SK-N-MC (cell line): ENCODE results near the gene SLC47A2.

Experiments
- DNase-seq: peaks from one replicate; pipeline ENCODE4 v3.0.0-alpha.2; 2011; ENCODE audit warnings: low read depth, low spot score
- H3K27ac ChIP-seq: fragments of 200-600 bp; sonication (generic); 2 replicates; pipeline ENCODE4 v1.5.1; 2016; ENCODE audit warnings: mixed run types
- H3K36me3 ChIP-seq: fragments of 200-600 bp; sonication (generic); 2 replicates; pipeline ENCODE4 v1.6.1; 2017; ENCODE audit warnings: antibody characterized with exemption, low read length, mixed read lengths; ENCODE audit not compliant: insufficient read depth
- H3K4me3 ChIP-seq: fragments of 200-600 bp; sonication (generic); 2 replicates; pipeline ENCODE4 v1.5.1; 2016
- H3K9ac ChIP-seq: fragments of 200-600 bp; sonication (generic); 2 replicates; pipeline ENCODE4 v1.8.0; 2017; ENCODE audit warnings: mixed run types, mixed read lengths; ENCODE audit not compliant: insufficient read length
- H3K9me3 ChIP-seq: fragments of 200-600 bp; sonication (generic); 2 replicates; pipeline ENCODE4 v1.6.1; 2017; ENCODE audit warnings: low read depth, mild to moderate bottlenecking, antibody characterized with exemption, low read length, moderate library complexity, mixed read lengths
- EZH2 ChIP-seq: fragments of 200-600 bp; sonication (generic); IDR thresholded peaks from one replicate; pipeline ENCODE4 v1.6.1; 2017; ENCODE audit warnings: antibody characterized with exemption
- FOXP2 ChIP-seq: optimal IDR thresholded peaks from 2 replicates; pipeline ENCODE3; 2011; ENCODE audit warnings: mild to moderate bottlenecking, moderate library complexity; ENCODE audit not compliant: insufficient read depth; ENCODE audit errors: extremely low read length, control extremely low read depth
- POLR2AphosphoS5 ChIP-seq: IDR thresholded peaks from 2 replicates; pipeline ENCODE4 v1.6.1; 2012; ENCODE audit warnings: mild to moderate bottlenecking, low read depth, low read length, borderline replicate concordance

The SLC47A2 gene

GRCh38 chr17:19748807-19749193, 32.4 kb upstream of the SLC47A2 start:
- H3K9ac ChIP-seq = no peak overlapping the region
- H3K36me3 ChIP-seq = no peaks in the 10 kb centered on the region
- H3K9me3 ChIP-seq = no peaks in the 10 kb centered on the region
- TF ChIP-seq POLR2AphosphoS5 (no peak), FOXP2 (no peak), EZH2 (no peak)
- no peak overlapping the region for H3K27ac ChIP-seq
- no peak for DNase-seq
- H3K4me3 ChIP-seq = no peak overlapping the region

- Histone ChIP-seq H3K4me3 (no peak within 1 kb of the TSS), H3K9ac (no peak within 1 kb of the TSS), H3K27ac (no peak within 1 kb of the TSS), H3K9me3 (no peaks in the 10 kb centered on the region), H3K36me3 (no peaks in the 10 kb centered on the region)
- DNase-seq = no peak
- no peak for TF ChIP-seq EZH2
Measured at GRCh38 chr17:19747829-19748806, 31.7 kb upstream of the SLC47A2 start, which contains the start of gene ALDH3A1. Gene ALDH3A1 (minus strand): TSS chr17:19748298. CDS start chr17:19745129, 3,169 bp downstream.

GRCh38 chr17:19747159-19747719, 30.9 kb upstream of the SLC47A2 start:
- Histone ChIP-seq H3K36me3 (no peaks in the 10 kb centered on the region), H3K27ac (no peak overlapping the region), H3K4me3 (no peak overlapping the region), H3K9ac (no peak overlapping the region), H3K9me3 (no peaks in the 10 kb centered on the region)
- TF ChIP-seq EZH2 (no peak), FOXP2 (no peak), POLR2AphosphoS5 (no peak)
- no peak for DNase-seq

GRCh38 chr17:19746517-19746916, 30.1 kb upstream of the SLC47A2 start:
- Histone ChIP-seq H3K27ac (no peak overlapping the region), H3K9me3 (no peaks in the 10 kb centered on the region), H3K36me3 (no peaks in the 10 kb centered on the region), H3K9ac (no peak overlapping the region), H3K4me3 (no peak overlapping the region)
- DNase-seq = no peak
- TF ChIP-seq EZH2 (no peak), POLR2AphosphoS5 (no peak)

- H3K36me3 ChIP-seq = no peaks in the 10 kb centered on the region
- no peak overlapping the region for H3K4me3 ChIP-seq
- no peak overlapping the region for H3K9ac ChIP-seq
- DNase-seq = no peak
- TF ChIP-seq FOXP2 (no peak), EZH2 (no peak), POLR2AphosphoS5 (no peak)
- no peaks in the 10 kb centered on the region for H3K9me3 ChIP-seq
- H3K27ac ChIP-seq = no peak overlapping the region
Measured at GRCh38 chr17:19744922-19745757, 28.8 kb upstream of the SLC47A2 start.

GRCh38 chr17:19744492-19744891, 28.1 kb upstream of the SLC47A2 start:
- no peak for DNase-seq
- no peak overlapping the region for H3K4me3 ChIP-seq
- H3K9ac ChIP-seq = no peak overlapping the region
- H3K36me3 ChIP-seq = no peaks in the 10 kb centered on the region
- H3K9me3 ChIP-seq = no peaks in the 10 kb centered on the region
- no peak for TF ChIP-seq FOXP2
- TF ChIP-seq POLR2AphosphoS5 = no peak
- TF ChIP-seq EZH2 = no peak
- H3K27ac ChIP-seq = no peak overlapping the region

GRCh38 chr17:19743101-19744100, 27.0 kb upstream of the SLC47A2 start:
- H3K9ac ChIP-seq = no peak overlapping the region
- no peak for DNase-seq
- no peaks in the 10 kb centered on the region for H3K9me3 ChIP-seq
- H3K27ac ChIP-seq = no peak overlapping the region
- no peak overlapping the region for H3K4me3 ChIP-seq
- no peaks in the 10 kb centered on the region for H3K36me3 ChIP-seq
- no peak for TF ChIP-seq EZH2
- TF ChIP-seq POLR2AphosphoS5 = no peak
- no peak for TF ChIP-seq FOXP2
